Measurements from ENCODE around the gene DLGAP4.
A peak's percentile ranks its signal among the peaks of the same experiment; 100 is the strongest.

The DLGAP4 gene

DNA sequence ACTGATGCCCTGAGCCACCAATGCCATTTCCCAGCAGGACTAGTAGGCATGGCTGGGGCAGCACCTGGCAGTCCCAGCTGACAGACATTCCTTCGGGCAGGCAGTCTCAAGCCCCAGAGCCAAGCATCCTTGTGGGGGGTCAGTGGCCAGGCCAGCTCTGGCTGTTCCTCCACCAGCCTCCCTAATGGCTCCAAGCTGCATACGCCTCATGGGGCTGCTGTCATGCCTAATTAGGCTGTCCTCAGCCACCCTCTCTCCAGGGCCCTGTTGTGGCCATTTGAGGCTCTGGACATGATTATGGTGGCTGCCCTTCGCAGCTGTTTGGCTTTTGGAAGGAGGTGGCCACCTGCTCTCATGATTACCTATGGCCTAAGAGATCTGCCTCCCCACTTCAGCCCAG lies 79.4 kb downstream of the DLGAP4 start:
- peak in 1 of 2 experiments; percentile 8 for DNase-seq

GRCh38 chr20:36386236-36386635 lies 80.1 kb downstream of the DLGAP4 start:
- no peak for DNase-seq

GRCh38 chr20:36390269-36390668 lies 84.1 kb downstream of the DLGAP4 start:
- DNase-seq, result no peak

DNA sequence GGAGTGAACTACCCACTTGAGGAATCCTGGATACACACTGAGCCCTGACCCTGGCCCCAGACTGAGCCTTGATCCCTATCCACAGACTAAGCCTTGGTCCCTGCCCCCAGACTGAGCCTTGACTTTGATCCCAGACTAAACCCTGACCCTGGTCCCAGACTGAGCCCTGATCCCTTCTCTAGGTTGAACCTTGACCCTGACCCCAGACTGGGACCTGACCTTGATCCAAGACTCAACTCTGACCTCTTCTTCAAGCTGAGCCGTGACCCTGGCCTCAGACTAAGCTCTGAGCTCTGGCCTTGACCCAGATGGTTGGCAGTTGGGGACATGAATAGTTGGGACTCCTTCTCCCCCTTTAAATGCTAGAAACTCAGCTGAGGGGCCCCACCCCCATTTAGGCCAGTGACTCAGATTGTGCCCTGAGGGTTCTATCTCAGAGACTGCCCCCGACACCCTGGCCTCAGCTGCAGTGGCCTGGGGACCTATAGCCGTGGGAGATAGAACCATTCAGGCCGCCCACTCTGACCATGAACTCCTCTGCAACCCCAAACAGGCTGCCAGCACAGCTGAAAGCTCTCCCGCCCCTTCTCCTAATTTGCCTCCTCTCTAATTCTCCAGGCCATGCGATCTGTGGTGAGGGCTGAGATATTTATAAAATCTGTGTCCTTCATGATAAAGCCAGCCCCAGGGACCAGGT lies 84.7 kb downstream of the DLGAP4 start:
- DNase-seq, result no peak

- no peak for DNase-seq
Observed at GRCh38 chr20:36391456-36391855, 85.3 kb downstream of the DLGAP4 start.

GRCh38 chr20:36391955-36392354 lies 85.8 kb downstream of the DLGAP4 start:
- no peak for DNase-seq

DNA sequence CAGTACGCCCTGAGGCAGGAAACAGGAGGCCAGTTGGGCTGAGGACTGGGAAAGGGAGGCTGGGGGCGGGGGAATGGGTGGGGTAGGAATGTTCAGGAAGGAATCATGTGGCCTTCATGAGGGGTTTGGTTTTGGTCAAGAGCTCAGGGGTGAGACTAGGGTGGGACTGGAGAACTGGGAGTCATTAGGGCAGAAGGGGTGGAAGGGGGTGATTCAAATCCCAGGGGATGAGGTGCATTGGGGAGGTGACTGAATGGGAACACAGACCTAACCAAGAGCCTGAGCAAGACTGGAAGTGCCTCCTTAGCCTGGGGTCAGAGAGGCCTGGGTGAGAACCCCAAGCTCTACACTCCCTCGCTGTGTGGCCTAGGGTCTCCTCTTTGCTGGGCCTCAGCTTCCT lies 86.8 kb downstream of the DLGAP4 start:
- no peak for DNase-seq

GRCh38 chr20:36394340-36394965 lies 88.3 kb downstream of the DLGAP4 start:
- DNase-seq, result no peak

DNA sequence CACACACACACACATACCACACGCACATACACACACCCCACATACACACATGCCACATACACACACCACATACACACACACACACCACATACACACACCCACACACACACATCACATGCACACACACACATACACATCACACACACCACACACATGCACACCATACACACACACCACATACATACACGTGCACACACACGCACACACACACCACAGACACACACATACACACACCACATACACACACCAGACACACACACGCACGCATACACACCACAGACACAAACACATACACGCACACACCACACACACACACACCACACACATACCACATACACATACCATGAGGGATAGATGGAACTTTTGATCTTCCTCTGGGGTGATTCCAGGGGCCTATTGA lies 90.2 kb downstream of the DLGAP4 start:
- no peak for DNase-seq

DNA sequence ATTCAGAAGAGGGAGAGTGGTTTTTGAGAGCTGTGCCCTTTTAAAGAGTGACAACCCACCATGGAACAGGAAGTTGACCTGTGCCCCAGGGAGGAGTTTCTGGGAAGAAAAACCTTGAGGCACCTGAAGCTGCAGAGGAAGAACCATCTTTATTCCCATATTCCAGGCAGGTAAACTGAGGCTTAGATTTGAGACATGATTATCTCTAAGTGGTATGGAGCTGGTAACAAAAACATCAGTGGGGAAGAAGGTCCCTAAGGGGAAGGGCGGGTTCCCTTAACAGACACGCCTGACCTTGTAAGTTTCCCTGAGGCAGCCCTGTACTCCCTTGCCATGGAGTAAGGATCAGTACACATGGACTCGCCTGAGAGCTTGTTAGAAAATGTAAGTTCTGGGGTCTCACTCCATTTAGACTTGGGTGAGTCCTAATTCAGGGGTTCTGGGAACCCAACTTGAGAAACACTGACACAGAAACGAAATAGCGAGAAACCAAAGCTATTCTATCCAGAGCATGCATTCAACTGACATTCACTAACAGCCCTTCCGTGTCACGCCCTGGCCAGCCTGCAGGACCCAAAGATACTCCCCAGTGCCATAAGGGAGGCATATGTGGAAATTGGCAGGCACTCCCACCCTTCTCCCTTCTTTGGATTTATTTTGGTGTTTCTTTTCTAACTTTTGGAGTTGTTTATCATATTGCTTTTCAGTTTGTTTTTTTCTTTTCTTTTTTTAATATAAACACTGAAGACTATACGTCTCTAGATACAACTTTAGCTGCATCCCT lies 90.9 kb downstream of the DLGAP4 start:
- no peak for DNase-seq

GRCh38 chr20:36398515-36398914 lies 92.4 kb downstream of the DLGAP4 start:
- DNase-seq, result no peak

DNA sequence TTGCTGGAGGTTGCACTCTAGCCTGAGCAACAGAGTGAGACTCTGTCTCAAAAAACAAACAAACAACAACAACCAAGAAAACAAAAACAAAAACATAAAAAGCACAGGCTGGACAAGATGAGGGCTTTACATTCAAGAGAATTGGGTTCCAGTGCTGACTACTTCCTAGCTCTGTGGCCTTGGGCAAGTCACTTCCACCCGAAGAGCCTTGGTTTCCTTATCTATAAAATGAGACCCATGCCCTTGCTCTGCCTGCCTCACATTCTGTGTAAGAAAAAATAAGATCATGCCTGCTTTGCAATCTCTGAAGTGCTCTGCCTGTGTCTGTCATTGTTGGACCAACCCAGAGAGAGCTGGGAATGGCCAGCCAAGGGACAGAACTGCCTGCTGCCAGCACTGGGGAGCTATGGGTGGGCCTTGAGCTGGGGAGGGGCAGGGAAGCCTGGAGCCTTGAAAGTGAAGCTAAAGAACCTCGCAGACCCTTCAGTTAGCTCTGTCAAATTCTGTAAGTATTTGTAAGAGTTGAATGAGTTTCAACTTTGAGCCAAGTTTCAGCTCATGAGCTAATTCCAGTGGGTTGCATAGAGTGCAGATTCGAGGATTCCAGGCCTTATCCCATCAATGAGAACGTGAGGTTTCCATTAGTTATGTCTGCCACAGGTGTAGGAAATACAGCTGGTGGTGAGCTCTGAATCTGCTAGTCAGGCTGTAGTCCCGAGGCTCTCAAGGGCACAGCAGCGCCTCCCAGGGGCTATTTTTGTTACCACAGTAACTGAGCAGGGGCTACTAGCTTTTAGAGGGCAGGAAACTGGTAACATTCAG lies 93.2 kb downstream of the DLGAP4 start:
- peak; percentile 54 to 76 for DNase-seq

GRCh38 chr20:36399969-36400545 lies 93.9 kb downstream of the DLGAP4 start:
- DNase-seq, result no peak

DNA sequence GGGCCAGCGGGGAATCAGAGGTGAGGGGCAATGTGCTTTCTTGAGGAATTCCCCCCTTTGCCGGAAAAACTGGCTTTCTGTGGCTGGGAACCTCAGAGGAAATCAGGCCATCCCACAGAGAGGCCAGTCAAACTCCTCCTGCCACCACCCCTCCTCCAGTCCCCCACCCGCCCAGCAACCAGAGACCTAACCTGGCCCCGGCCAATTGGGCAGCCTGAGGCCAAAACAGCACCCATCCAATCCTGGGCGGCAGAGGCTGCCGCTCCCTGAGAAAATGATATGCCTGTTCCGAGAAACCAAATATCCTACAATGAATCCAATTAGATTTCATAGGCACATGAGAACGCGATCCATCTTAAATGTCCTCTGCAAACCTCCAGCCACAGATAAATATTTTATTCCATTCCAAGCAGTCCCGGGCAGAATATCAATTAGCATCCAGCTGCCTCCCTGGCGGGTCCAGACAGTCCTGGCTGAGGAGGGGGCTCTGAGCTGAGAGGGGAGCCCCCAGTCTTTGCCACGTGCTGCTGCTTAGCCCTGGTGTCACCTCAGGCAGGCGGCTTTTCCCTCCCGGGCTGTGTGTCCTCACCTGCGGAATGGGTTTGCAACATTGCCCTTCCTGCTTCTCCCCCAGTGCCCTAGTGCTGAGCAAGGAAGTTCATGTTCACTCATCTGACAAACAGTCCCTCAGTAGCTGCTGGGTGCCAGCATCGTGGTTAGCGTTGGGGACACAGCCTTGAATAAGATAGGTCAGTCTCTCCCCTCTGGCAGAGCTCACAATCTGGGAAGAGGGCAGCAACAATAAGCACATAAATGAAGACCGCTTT lies 95.0 kb downstream of the DLGAP4 start:
- no peak for DNase-seq

- DNase-seq, result no peak
Observed at GRCh38 chr20:36402708-36403107, 96.6 kb downstream of the DLGAP4 start.

DNA sequence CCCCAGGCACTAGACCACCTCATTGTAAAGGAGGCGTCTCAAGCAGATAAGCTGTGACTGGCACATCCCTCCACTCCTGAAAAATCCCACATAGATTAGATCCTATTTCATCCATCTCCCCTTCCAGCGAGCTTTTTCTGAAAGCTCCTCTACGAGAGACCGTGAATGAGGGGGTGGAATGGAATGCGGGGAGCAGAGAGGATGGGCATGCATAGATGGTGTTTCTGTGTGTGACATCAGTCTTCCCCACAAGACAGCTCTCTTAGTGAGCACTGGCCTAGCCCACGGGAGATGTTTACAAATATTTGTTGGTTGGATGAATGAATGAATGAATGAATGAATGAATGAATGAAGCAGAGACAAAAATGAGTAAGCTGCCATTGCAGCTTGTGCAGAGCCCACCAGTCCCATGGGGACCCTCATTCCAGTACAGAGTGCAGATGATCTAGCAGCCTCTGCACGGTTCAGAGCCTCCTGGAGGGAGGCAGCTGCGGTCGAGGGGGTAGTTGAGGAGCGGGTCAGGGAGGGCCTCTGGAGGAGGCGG lies 98.4 kb downstream of the DLGAP4 start:
- no peak for DNase-seq

DNA sequence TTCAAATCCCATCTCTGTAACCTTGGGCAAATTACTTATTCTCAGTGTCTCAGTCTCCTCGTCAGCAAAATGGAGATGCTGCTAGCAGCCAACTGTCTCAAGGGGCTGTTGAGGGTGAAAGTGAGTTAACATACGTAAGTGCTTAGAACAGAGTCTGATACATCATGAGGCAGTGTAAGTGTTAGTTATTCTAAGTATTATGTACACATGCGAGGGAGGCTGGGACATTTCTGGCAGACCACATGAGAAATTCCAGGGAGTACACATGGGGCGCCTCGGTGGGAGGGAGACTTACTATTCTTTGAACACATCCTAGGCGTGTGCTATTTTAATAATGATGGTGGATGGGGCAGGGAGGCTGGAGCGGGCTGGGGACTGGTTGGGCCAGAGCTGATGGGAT lies 99.1 kb downstream of the DLGAP4 start:
- DNase-seq, result no peak

- no peak for DNase-seq
Observed at GRCh38 chr20:36407199-36407733, 101.1 kb downstream of the DLGAP4 start.

DNA sequence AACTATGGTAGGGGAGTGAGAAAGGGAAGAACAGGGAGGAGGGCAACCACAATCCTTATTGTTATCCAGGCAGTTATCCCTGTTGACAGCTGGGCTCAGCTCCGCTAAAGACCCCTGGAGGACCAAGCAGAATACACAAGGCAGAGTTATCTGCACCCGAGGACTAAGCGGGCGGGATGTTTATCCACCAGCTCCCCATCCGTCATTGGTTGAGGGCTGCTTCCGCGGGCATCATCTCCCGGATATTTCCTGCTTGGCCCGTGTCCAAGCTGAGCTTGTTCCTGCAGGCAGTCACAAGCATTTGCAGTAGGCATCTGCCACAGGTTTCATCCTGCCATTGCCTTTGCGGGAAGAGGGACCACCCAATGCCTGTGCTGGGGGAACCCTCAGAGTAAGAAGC lies 102.1 kb downstream of the DLGAP4 start:
- peak; percentile 40 to 63 for DNase-seq

DNA sequence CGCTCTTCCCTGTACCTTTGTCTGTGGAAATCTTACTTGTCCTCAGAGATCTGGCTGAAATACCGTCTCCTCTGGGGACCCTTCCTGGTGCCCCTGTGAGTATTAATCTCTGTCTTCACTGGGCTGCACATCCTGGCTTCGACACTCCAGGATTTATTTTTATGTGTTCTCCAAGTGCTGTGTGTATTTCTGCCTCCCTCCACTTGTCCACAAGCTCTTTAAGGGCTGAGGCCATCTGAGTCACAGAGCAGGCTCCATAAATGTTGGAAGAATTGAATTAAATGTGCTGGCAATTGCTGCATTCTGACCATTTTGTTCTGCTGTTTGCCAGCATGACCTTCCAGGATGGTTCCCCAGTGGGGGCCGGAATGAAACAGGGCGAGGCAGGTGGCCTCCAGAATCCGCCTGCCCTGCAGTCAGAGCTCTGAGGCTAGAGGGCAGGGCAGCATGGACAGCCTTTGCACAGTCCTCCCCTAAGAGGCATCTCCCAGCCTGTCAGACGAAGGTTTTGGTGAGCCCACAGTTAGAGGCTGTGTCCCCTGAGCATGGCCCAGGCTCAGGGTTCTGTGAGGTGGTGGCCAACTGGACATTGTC lies 105.8 kb downstream of the DLGAP4 start:
- no peak for DNase-seq

DNA sequence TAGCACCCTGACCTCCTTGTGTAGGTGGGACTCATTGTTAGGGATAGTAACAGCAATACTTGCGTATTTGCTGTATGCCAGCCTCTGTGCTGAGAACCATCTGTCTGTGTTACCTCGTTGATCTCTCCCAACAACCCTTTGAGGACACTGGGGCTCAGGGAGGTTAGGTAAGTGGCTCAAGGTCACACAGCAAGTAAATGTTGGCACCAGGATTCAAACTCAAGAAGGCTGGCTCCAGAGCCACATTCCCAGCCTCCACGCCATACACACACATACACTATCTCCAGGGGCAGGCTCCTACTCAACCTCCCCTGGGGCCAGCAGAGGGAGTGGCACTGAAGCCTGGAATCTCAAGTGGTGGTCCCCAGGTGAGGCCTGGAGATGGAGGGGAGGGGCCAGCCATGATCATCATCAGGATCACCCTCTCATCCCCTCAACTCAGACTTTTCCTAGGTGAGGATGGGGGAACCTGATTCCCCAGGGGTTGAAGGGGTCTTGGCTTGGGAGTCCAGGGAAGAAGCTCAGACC lies 109.4 kb downstream of the DLGAP4 start:
- no peak for DNase-seq

Data from NCI-H524 (cell line).